GM21381 (cell line): Measurements from ENCODE around the gene PRRT1B.
"Not testable (repeated sequence)": the region's sequence is repeated elsewhere in the genome, so short reads cannot be mapped to it uniquely, and the experiment has no call there.

Source experiments
- ATAC-seq: cut with Tn5 transposase; IDR thresholded peaks from one replicate; pipeline ENCODE4 v1.9.1; 2021; ENCODE audit warnings: mild to moderate bottlenecking, moderate library complexity; ENCODE audit not compliant: unreplicated experiment

Gene PRRT1B

GRCh38 chr9:131549186-131549585, 3.9 kb downstream of the PRRT1B start:
- not testable (repeated sequence) for ATAC-seq

GRCh38 chr9:131550465-131550864, 5.1 kb downstream of the PRRT1B start:
- ATAC-seq, result not testable (repeated sequence)

GRCh38 chr9:131552030-131552429, 6.7 kb downstream of the PRRT1B start:
- no peak for ATAC-seq

GRCh38 chr9:131554087-131554842, 8.9 kb downstream of the PRRT1B start:
- ATAC-seq, result no peak

- ATAC-seq, result no peak
These were observed 9.6 kb downstream of the PRRT1B start for GRCh38 chr9:131554843-131555351.

GRCh38 chr9:131555841-131556673, 10.7 kb downstream of the PRRT1B start:
- ATAC-seq, result no peak

GRCh38 chr9:131557855-131558548, 12.7 kb downstream of the PRRT1B start:
- no peak for ATAC-seq

GRCh38 chr9:131559421-131560000, 14.2 kb downstream of the PRRT1B start:
- ATAC-seq, result no peak

GRCh38 chr9:131562032-131562959, 17.0 kb downstream of the PRRT1B start:
- ATAC-seq, result no peak

GRCh38 chr9:131565369-131565768, 20.0 kb downstream of the PRRT1B start:
- no peak for ATAC-seq

- no peak for ATAC-seq
These were observed 20.8 kb downstream of the PRRT1B start for GRCh38 chr9:131566158-131566557.

GRCh38 chr9:131567910-131568309, 22.6 kb downstream of the PRRT1B start:
- no peak for ATAC-seq

- ATAC-seq, result no peak
These were observed 29.7 kb downstream of the PRRT1B start for GRCh38 chr9:131574730-131575640.

GRCh38 chr9:131575946-131576853, 30.9 kb downstream of the PRRT1B start:
- ATAC-seq, result no peak

- no peak for ATAC-seq
These were observed 32.0 kb downstream of the PRRT1B start for GRCh38 chr9:131577005-131578000.

- no peak for ATAC-seq
These were observed 32.7 kb downstream of the PRRT1B start for GRCh38 chr9:131578021-131578420.
